ENCODE data around the gene NAT8L.

DNA sequence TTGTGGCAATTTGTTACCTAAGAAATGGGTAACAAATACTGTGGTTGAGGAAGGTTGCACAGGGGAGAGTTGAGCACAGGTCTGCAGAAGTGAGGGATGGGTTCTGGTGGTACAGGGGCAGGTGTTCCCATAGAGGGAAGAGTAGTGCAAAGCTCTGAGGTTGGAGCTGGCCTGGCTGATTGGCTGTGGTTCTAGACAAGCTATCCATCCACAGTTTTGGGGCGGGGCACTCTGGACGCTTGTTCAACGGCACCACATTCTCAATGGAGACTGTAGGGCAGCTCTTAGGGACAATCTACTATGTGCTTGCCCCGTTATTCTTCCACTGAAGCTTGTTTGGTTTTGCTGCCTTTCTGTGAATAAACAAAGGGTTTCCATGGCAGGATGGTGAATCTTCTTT is 35.4 kb downstream of the NAT8L start:
- TF ChIP-seq, protein P1, sequence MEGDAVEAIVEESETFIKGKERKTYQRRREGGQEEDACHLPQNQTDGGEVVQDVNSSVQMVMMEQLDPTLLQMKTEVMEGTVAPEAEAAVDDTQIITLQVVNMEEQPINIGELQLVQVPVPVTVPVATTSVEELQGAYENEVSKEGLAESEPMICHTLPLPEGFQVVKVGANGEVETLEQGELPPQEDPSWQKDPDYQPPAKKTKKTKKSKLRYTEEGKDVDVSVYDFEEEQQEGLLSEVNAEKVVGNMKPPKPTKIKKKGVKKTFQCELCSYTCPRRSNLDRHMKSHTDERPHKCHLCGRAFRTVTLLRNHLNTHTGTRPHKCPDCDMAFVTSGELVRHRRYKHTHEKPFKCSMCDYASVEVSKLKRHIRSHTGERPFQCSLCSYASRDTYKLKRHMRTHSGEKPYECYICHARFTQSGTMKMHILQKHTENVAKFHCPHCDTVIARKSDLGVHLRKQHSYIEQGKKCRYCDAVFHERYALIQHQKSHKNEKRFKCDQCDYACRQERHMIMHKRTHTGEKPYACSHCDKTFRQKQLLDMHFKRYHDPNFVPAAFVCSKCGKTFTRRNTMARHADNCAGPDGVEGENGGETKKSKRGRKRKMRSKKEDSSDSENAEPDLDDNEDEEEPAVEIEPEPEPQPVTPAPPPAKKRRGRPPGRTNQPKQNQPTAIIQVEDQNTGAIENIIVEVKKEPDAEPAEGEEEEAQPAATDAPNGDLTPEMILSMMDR (IDR thresholded peaks at IDR 0.05) = no peak
- no peak for TF ChIP-seq POLR2A (IDR thresholded peaks at IDR 0.05)
- TF ChIP-seq EP300 (IDR thresholded peaks at IDR 0.05; ENCODE audit: low read depth) = no peak
- TF ChIP-seq POLR2AphosphoS5 (IDR thresholded peaks at IDR 0.05) = no peak
